Nephron progenitor cell (in vitro differentiated cells): ENCODE data around the gene MICB.

Source experiments
- DNase-seq: peaks from one replicate; pipeline ENCODE4 v3.0.0; 2021
- H3K27ac Mint-ChIP-seq: 2 replicates; pipeline ENCODE4 v1.8.0; 2021; ENCODE audit warnings: mild to moderate bottlenecking, moderate library complexity, mixed read lengths
- H3K27me3 Mint-ChIP-seq: 2 replicates; pipeline ENCODE4 v1.8.0; 2021; ENCODE audit warnings: mild to moderate bottlenecking, low read depth, mixed read lengths; ENCODE audit not compliant: poor library complexity
- H3K36me3 Mint-ChIP-seq: 2 replicates; pipeline ENCODE4 v1.8.0; 2021; ENCODE audit warnings: low read depth, mixed read lengths
- H3K4me1 Mint-ChIP-seq: 2 replicates; pipeline ENCODE4 v1.8.0; 2021; ENCODE audit warnings: mixed read lengths
- H3K4me3 Mint-ChIP-seq: 2 replicates; pipeline ENCODE4 v1.8.0; 2021; ENCODE audit warnings: mild to moderate bottlenecking, moderate library complexity, mixed read lengths
- H3K9me3 Mint-ChIP-seq: 2 replicates; pipeline ENCODE4 v1.8.0; 2021; ENCODE audit warnings: mild to moderate bottlenecking, moderate library complexity, mixed read lengths
- CTCF ChIP-seq: fragments of 200-600 bp; sonication (generic); IDR thresholded peaks from 2 replicates; pipeline ENCODE4 v1.5.0; 2021; ENCODE audit warnings: antibody characterized with exemption

MICB gene

GRCh38 chr6:31473244-31473643, 24.7 kb upstream of the MICB start:
- no peak for DNase-seq
- H3K27ac Mint-ChIP-seq, result no peak overlapping the region
- TF ChIP-seq CTCF, result no peak
- H3K27me3 Mint-ChIP-seq, result peaks cover 36% of the 10 kb centered on the region
- H3K36me3 Mint-ChIP-seq, result no peaks in the 10 kb centered on the region
- no peaks in the 10 kb centered on the region for H3K9me3 Mint-ChIP-seq
- H3K4me1 Mint-ChIP-seq, result no peaks in the 10 kb centered on the region
- no peak overlapping the region for H3K4me3 Mint-ChIP-seq

GRCh38 chr6:31473780-31474761, 23.9 kb upstream of the MICB start:
- TF ChIP-seq CTCF, result no peak
- Mint-ChIP-seq H3K4me3 (no peak overlapping the region), H3K36me3 (no peaks in the 10 kb centered on the region), H3K27me3 (peaks cover 43% of the 10 kb centered on the region), H3K9me3 (no peaks in the 10 kb centered on the region), H3K27ac (no peak overlapping the region), H3K4me1 (no peaks in the 10 kb centered on the region)
- no peak for DNase-seq

GRCh38 chr6:31474871-31475286, 23.1 kb upstream of the MICB start:
- H3K27me3 Mint-ChIP-seq, result peaks cover 48% of the 10 kb centered on the region
- no peak overlapping the region for H3K27ac Mint-ChIP-seq
- peak; percentile 25 for TF ChIP-seq CTCF
- H3K4me1 Mint-ChIP-seq, result no peaks in the 10 kb centered on the region
- H3K36me3 Mint-ChIP-seq, result no peaks in the 10 kb centered on the region
- DNase-seq, result peak; percentile 30
- no peaks in the 10 kb centered on the region for H3K9me3 Mint-ChIP-seq
- H3K4me3 Mint-ChIP-seq, result no peak overlapping the region

- no peaks in the 10 kb centered on the region for H3K9me3 Mint-ChIP-seq
- H3K27me3 Mint-ChIP-seq, result peaks cover 53% of the 10 kb centered on the region
- DNase-seq, result no peak
- no peaks in the 10 kb centered on the region for H3K4me1 Mint-ChIP-seq
- H3K27ac Mint-ChIP-seq, result no peak overlapping the region
- no peaks in the 10 kb centered on the region for H3K36me3 Mint-ChIP-seq
- TF ChIP-seq CTCF, result no peak
- H3K4me3 Mint-ChIP-seq, result no peak overlapping the region
These were observed 21.3 kb upstream of the MICB start for GRCh38 chr6:31476515-31477139.

- Mint-ChIP-seq H3K4me1 (no peaks in the 10 kb centered on the region), H3K4me3 (no peak overlapping the region), H3K9me3 (no peaks in the 10 kb centered on the region), H3K27ac (no peak overlapping the region), H3K36me3 (no peaks in the 10 kb centered on the region), H3K27me3 (peaks cover 54% of the 10 kb centered on the region)
- DNase-seq, result no peak
- no peak for TF ChIP-seq CTCF
These were observed 20.4 kb upstream of the MICB start for GRCh38 chr6:31477521-31477920.
